Osteocyte (in vitro differentiated cells): ENCODE results near the gene MMP28. TPM values are rescaled to one million over a fixed set of nuclear protein-coding genes. Genes with fewer than 3 reads are reported as not detected.

Source experiments
- DNase-seq: peaks from one replicate; pipeline ENCODE4 v3.0.0; 2021; ENCODE audit warnings: mixed read lengths; ENCODE audit not compliant: unreplicated experiment; ENCODE audit errors: extremely low spot score
- H3K27ac Mint-ChIP-seq: one replicate; pipeline ENCODE4 v1.8.0; 2021; ENCODE audit warnings: mild to moderate bottlenecking, mixed read lengths; ENCODE audit not compliant: unreplicated experiment
- H3K27me3 Mint-ChIP-seq: one replicate; pipeline ENCODE4 v1.8.0; 2021; ENCODE audit warnings: mixed read lengths; ENCODE audit not compliant: unreplicated experiment
- H3K36me3 Mint-ChIP-seq: one replicate; pipeline ENCODE4 v1.8.0; 2021; ENCODE audit warnings: mixed read lengths; ENCODE audit not compliant: unreplicated experiment
- H3K4me1 Mint-ChIP-seq: one replicate; pipeline ENCODE4 v1.8.0; 2021; ENCODE audit warnings: mixed read lengths; ENCODE audit not compliant: unreplicated experiment
- H3K4me3 Mint-ChIP-seq: one replicate; pipeline ENCODE4 v1.8.0; 2021; ENCODE audit warnings: mild to moderate bottlenecking, moderate library complexity, mixed read lengths; ENCODE audit not compliant: unreplicated experiment
- H3K9me3 Mint-ChIP-seq: one replicate; pipeline ENCODE4 v1.8.0; 2021; ENCODE audit warnings: mixed read lengths; ENCODE audit not compliant: unreplicated experiment
- total RNA-seq: library from RNA; stranded (reverse); gene quantifications from 2 replicates; pipeline ENCODE4 v1.2.1, GENCODE V29; 2021
- TF ChIP-seq, protein P1 (sequence below): fragments of 200-600 bp; sonication (generic); IDR thresholded peaks from 2 replicates; pipeline ENCODE4 v1.5.0; 2021; ENCODE audit warnings: antibody characterized with exemption, mild to moderate bottlenecking, moderate library complexity

Gene MMP28
- total RNA-seq, 1 donor from 2014 or later = 0.75 TPM

- Mint-ChIP-seq H3K4me3 (no peak overlapping the region), H3K36me3 (no peaks in the 10 kb centered on the region), H3K27me3 (peaks cover 14% of the 10 kb centered on the region), H3K9me3 (no peaks in the 10 kb centered on the region), H3K4me1 (peaks cover 50% of the 10 kb centered on the region), H3K27ac (no peak overlapping the region)
- TF ChIP-seq, protein P1, sequence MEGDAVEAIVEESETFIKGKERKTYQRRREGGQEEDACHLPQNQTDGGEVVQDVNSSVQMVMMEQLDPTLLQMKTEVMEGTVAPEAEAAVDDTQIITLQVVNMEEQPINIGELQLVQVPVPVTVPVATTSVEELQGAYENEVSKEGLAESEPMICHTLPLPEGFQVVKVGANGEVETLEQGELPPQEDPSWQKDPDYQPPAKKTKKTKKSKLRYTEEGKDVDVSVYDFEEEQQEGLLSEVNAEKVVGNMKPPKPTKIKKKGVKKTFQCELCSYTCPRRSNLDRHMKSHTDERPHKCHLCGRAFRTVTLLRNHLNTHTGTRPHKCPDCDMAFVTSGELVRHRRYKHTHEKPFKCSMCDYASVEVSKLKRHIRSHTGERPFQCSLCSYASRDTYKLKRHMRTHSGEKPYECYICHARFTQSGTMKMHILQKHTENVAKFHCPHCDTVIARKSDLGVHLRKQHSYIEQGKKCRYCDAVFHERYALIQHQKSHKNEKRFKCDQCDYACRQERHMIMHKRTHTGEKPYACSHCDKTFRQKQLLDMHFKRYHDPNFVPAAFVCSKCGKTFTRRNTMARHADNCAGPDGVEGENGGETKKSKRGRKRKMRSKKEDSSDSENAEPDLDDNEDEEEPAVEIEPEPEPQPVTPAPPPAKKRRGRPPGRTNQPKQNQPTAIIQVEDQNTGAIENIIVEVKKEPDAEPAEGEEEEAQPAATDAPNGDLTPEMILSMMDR = no peak
- no peak for DNase-seq
These were observed 10.5 kb downstream of the MMP28 start for GRCh38 chr17:35784895-35785294.

GRCh38 chr17:35780950-35781349, 14.5 kb downstream of the MMP28 start:
- peak overlapping the region; percentile 24 for H3K27ac Mint-ChIP-seq
- DNase-seq = no peak
- H3K4me1 Mint-ChIP-seq = peaks cover 35% of the 10 kb centered on the region
- H3K27me3 Mint-ChIP-seq = peaks cover 14% of the 10 kb centered on the region
- no peak overlapping the region for H3K4me3 Mint-ChIP-seq
- H3K9me3 Mint-ChIP-seq = no peaks in the 10 kb centered on the region
- no peaks in the 10 kb centered on the region for H3K36me3 Mint-ChIP-seq
- TF ChIP-seq, protein P1 = no peak

GRCh38 chr17:35778641-35779196, 16.7 kb downstream of the MMP28 start:
- no peak for DNase-seq
- H3K9me3 Mint-ChIP-seq = no peaks in the 10 kb centered on the region
- TF ChIP-seq, protein P1 = no peak
- no peaks in the 10 kb centered on the region for H3K36me3 Mint-ChIP-seq
- H3K27ac Mint-ChIP-seq = no peak overlapping the region
- peaks cover 14% of the 10 kb centered on the region for H3K27me3 Mint-ChIP-seq
- H3K4me1 Mint-ChIP-seq = peaks cover 47% of the 10 kb centered on the region
- H3K4me3 Mint-ChIP-seq = no peak overlapping the region

DNA sequence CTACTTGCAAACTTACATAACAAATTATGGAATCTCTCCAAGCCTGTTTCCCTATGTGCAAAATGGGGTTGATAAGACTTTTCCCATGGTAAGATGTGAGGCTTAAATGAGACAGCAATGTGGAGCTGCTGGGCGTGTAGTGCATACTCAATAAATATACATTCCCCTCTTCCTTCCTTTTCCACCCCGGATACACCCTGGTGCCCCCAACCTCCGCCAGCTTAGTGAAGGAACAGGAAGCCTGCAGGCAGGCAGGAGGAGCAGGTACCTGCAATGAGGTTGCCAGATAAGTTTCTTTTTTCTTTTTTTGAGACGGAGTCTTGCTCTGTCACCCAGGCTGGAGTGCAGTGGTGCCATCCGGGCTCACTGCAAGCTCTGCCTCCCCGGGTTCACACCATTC, 19.9 kb downstream of the MMP28 start:
- Mint-ChIP-seq H3K27ac (no peak overlapping the region), H3K36me3 (no peaks in the 10 kb centered on the region), H3K27me3 (peaks cover 5% of the 10 kb centered on the region), H3K4me1 (peaks cover 40% of the 10 kb centered on the region), H3K4me3 (no peak overlapping the region), H3K9me3 (no peaks in the 10 kb centered on the region)
- TF ChIP-seq, protein P1 = no peak
- DNase-seq = no peak

GRCh38 chr17:35775039-35775438, 20.4 kb downstream of the MMP28 start:
- no peaks in the 10 kb centered on the region for H3K36me3 Mint-ChIP-seq
- H3K4me3 Mint-ChIP-seq = no peak overlapping the region
- H3K4me1 Mint-ChIP-seq = peaks cover 40% of the 10 kb centered on the region
- H3K27me3 Mint-ChIP-seq = peaks cover 5% of the 10 kb centered on the region
- DNase-seq = no peak
- no peaks in the 10 kb centered on the region for H3K9me3 Mint-ChIP-seq
- TF ChIP-seq, protein P1 = no peak
- H3K27ac Mint-ChIP-seq = no peak overlapping the region
